ENCODE measurements around the gene PRDX3.

Gene PRDX3

GRCh38 chr10:119119400-119119799 lies 59.2 kb downstream of the PRDX3 start:
- DNase-seq = no peak

- no peak for DNase-seq
These were observed 60.4 kb downstream of the PRDX3 start for GRCh38 chr10:119118231-119118630.
